Measurements from ENCODE around the gene OVOL3.

The OVOL3 gene

DNA sequence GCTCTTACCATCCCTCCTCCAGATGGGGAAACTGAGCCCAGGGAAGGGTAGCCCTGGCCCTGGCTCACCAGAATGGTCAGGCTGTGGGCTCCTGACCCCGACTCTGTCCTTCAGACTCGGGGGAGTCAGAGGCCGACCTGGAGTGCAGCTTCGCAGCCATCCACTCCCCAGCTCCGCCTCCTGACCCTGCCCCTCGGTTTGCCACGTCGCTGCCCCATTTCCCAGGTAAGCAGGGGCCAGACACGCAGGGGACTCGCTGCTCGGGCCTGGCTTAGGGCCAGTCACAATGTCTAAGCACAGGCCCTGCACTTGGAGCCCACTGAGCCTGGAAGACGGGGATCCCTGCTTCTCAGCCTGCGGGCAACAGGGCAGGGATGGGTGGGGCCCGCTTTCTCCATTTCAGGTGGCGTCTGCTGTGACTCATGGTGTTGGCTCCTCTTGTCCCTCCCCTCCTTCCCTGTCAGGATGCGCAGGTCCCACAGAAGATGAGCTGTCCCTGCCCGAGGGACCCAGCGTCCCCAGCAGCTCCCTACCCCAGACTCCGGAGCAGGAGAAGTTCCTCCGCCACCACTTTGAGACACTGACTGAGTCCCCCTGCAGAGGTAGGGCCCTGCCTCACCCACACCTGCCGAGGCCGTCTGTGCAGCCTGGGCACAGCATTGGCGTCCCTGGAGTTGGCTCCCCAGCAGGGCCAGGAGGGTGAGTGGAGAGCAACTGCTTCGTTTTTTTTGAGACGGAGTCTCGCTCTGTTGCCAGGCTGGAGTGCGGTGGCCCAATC lies 9.2 kb upstream of the OVOL3 start:
- H3K4me1 ChIP-seq (ENCODE audit: insufficient read depth, low read length), result no peaks in the 10 kb centered on the region
- H3K9me3 ChIP-seq (ENCODE audit: insufficient read depth, low read depth, low read length), result no peaks in the 10 kb centered on the region
- H3K27ac ChIP-seq (ENCODE audit: low read depth, low read length), result no peak overlapping the region
- H3K27me3 ChIP-seq (ENCODE audit: insufficient read depth, low read length), result no peaks in the 10 kb centered on the region
- WGBS, result 91% methylated on average over 27 of the region's 27 CpGs
- no peak overlapping the region for H3K4me3 ChIP-seq (ENCODE audit: low read length)
- peaks cover 90% of the 10 kb centered on the region for H3K36me3 ChIP-seq (ENCODE audit: insufficient read depth, low read length)
- no peak overlapping the region for H3K9ac ChIP-seq (ENCODE audit: low read depth, low read length)

DNA sequence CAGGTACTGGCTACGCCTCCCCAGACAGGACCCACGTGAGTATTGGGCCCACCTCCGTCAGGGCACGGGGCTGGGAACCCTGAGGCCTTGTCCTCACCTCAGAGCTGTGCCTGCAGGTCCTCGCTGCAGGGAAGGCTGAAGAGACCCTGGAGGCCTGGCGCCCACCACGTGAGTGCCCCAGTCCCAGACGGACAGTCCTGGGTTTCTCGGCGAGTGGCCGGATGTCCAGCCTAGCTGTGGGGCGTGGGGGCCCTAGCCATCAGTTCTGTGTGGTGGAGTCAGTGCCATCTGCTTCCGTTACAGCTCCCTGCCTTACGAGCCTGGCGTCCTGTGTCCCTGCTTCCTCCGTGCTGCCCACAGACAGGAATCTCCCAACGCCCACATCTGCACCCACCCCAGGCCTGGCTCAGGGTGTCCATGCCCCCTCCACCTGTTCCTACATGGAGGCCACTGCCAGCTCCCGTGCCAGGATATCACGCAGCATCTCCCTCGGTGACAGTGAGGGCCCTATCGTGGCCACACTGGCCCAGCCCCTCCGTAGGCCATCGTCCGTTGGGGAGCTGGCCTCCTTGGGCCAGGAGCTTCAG lies 7.8 kb upstream of the OVOL3 start:
- no peak overlapping the region for H3K4me3 ChIP-seq (ENCODE audit: low read length)
- H3K27me3 ChIP-seq (ENCODE audit: insufficient read depth, low read length), result no peaks in the 10 kb centered on the region
- no peak overlapping the region for H3K9ac ChIP-seq (ENCODE audit: low read depth, low read length)
- WGBS, result 95% methylated on average over 24 of the region's 24 CpGs
- peaks cover 82% of the 10 kb centered on the region for H3K36me3 ChIP-seq (ENCODE audit: insufficient read depth, low read length)
- no peaks in the 10 kb centered on the region for H3K9me3 ChIP-seq (ENCODE audit: insufficient read depth, low read depth, low read length)
- H3K4me1 ChIP-seq (ENCODE audit: insufficient read depth, low read length), result no peaks in the 10 kb centered on the region
- no peak overlapping the region for H3K27ac ChIP-seq (ENCODE audit: low read depth, low read length)

- Histone ChIP-seq H3K27me3 (ENCODE audit: insufficient read depth, low read length) (no peaks in the 10 kb centered on the region), H3K9me3 (ENCODE audit: insufficient read depth, low read depth, low read length) (no peaks in the 10 kb centered on the region), H3K36me3 (ENCODE audit: insufficient read depth, low read length) (peaks cover 76% of the 10 kb centered on the region), H3K4me1 (ENCODE audit: insufficient read depth, low read length) (no peaks in the 10 kb centered on the region), H3K9ac (ENCODE audit: low read depth, low read length) (no peak overlapping the region), H3K27ac (ENCODE audit: low read depth, low read length) (no peak overlapping the region), H3K4me3 (ENCODE audit: low read length) (no peak overlapping the region)
- WGBS, result 93% methylated on average over 12 of the region's 12 CpGs
Measured at GRCh38 chr19:36103842-36104552, 6.9 kb upstream of the OVOL3 start.

DNA sequence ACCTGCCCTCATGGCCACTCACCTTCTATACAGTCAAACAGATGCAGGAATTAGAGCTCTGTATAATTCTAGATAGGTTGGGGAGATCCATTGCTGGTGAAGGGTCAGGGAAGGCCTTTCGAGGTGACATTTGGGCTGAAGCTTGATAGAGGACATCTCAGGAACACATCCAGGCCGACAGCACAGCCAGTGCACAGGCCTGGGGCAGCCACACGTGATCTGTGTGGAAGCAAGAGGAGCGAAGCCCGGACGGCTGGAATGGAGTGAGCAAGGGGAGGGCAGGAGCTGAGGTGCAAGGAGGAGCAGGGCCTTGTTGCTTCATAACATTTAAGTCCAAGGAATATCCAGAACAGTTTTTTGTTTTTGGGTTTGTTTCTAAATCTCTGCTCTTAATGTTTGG lies 4.5 kb upstream of the OVOL3 start:
- no peaks in the 10 kb centered on the region for H3K4me1 ChIP-seq (ENCODE audit: insufficient read depth, low read length)
- H3K9me3 ChIP-seq (ENCODE audit: insufficient read depth, low read depth, low read length), result no peaks in the 10 kb centered on the region
- peaks cover 53% of the 10 kb centered on the region for H3K36me3 ChIP-seq (ENCODE audit: insufficient read depth, low read length)
- no peaks in the 10 kb centered on the region for H3K27me3 ChIP-seq (ENCODE audit: insufficient read depth, low read length)
- 95% methylated on average over 6 of the region's 6 CpGs for WGBS
- H3K4me3 ChIP-seq (ENCODE audit: low read length), result no peak overlapping the region
- no peak overlapping the region for H3K9ac ChIP-seq (ENCODE audit: low read depth, low read length)
- no peak overlapping the region for H3K27ac ChIP-seq (ENCODE audit: low read depth, low read length)

GRCh38 chr19:36106991-36107390 lies 4.0 kb upstream of the OVOL3 start:
- H3K4me1 ChIP-seq (ENCODE audit: insufficient read depth, low read length), result no peaks in the 10 kb centered on the region
- H3K4me3 ChIP-seq (ENCODE audit: low read length), result no peak overlapping the region
- H3K27ac ChIP-seq (ENCODE audit: low read depth, low read length), result no peak overlapping the region
- H3K9ac ChIP-seq (ENCODE audit: low read depth, low read length), result no peak overlapping the region
- no peaks in the 10 kb centered on the region for H3K27me3 ChIP-seq (ENCODE audit: insufficient read depth, low read length)
- H3K9me3 ChIP-seq (ENCODE audit: insufficient read depth, low read depth, low read length), result no peaks in the 10 kb centered on the region
- WGBS, result 95% methylated on average over 5 of the region's 5 CpGs
- peaks cover 50% of the 10 kb centered on the region for H3K36me3 ChIP-seq (ENCODE audit: insufficient read depth, low read length)

GRCh38 chr19:36108684-36109083 lies 2.3 kb upstream of the OVOL3 start:
- Histone ChIP-seq H3K4me3 (ENCODE audit: low read length) (no peak overlapping the region), H3K9me3 (ENCODE audit: insufficient read depth, low read depth, low read length) (no peaks in the 10 kb centered on the region), H3K27me3 (ENCODE audit: insufficient read depth, low read length) (no peaks in the 10 kb centered on the region), H3K27ac (ENCODE audit: low read depth, low read length) (no peak overlapping the region), H3K9ac (ENCODE audit: low read depth, low read length) (no peak overlapping the region), H3K4me1 (ENCODE audit: insufficient read depth, low read length) (no peaks in the 10 kb centered on the region), H3K36me3 (ENCODE audit: insufficient read depth, low read length) (peaks cover 47% of the 10 kb centered on the region)
- 99% methylated on average over 3 of the region's 3 CpGs for WGBS

- H3K4me3 ChIP-seq (ENCODE audit: low read length), result no peak overlapping the region
- no peaks in the 10 kb centered on the region for H3K9me3 ChIP-seq (ENCODE audit: insufficient read depth, low read depth, low read length)
- H3K27me3 ChIP-seq (ENCODE audit: insufficient read depth, low read length), result no peaks in the 10 kb centered on the region
- H3K9ac ChIP-seq (ENCODE audit: low read depth, low read length), result no peak overlapping the region
- H3K36me3 ChIP-seq (ENCODE audit: insufficient read depth, low read length), result peaks cover 26% of the 10 kb centered on the region
- H3K27ac ChIP-seq (ENCODE audit: low read depth, low read length), result peak overlapping the region; percentile 16; the same call in 1 of the 2 replicates
- H3K4me1 ChIP-seq (ENCODE audit: insufficient read depth, low read length), result peaks cover under 1% of the 10 kb centered on the region; the same call in 1 of the 2 replicates
- WGBS, result 60% methylated on average over 13 of the region's 13 CpGs
Measured at GRCh38 chr19:36111200-36111539, 227 bp downstream of the OVOL3 start.

GRCh38 chr19:36112678-36113077 lies 1.7 kb downstream of the OVOL3 start:
- H3K4me3 ChIP-seq (ENCODE audit: low read length), result no peak overlapping the region
- no peaks in the 10 kb centered on the region for H3K27me3 ChIP-seq (ENCODE audit: insufficient read depth, low read length)
- no peak overlapping the region for H3K27ac ChIP-seq (ENCODE audit: low read depth, low read length)
- no peak overlapping the region for H3K9ac ChIP-seq (ENCODE audit: low read depth, low read length)
- H3K36me3 ChIP-seq (ENCODE audit: insufficient read depth, low read length), result peaks cover 28% of the 10 kb centered on the region
- no peaks in the 10 kb centered on the region for H3K9me3 ChIP-seq (ENCODE audit: insufficient read depth, low read depth, low read length)
- peaks cover 3% of the 10 kb centered on the region; the same call in 1 of the 2 replicates for H3K4me1 ChIP-seq (ENCODE audit: insufficient read depth, low read length)
- 97% methylated on average over 10 of the region's 10 CpGs for WGBS

- no peaks in the 10 kb centered on the region for H3K27me3 ChIP-seq (ENCODE audit: insufficient read depth, low read length)
- peak overlapping the region; percentile 76 for H3K4me3 ChIP-seq (ENCODE audit: low read length)
- H3K9ac ChIP-seq (ENCODE audit: low read depth, low read length), result 0 out of 2 replicates have a peak overlapping the region, but pooled peaks have one; percentile 54
- peaks cover 3% of the 10 kb centered on the region; the same call in 1 of the 2 replicates for H3K4me1 ChIP-seq (ENCODE audit: insufficient read depth, low read length)
- no peak overlapping the region for H3K27ac ChIP-seq (ENCODE audit: low read depth, low read length)
- no peaks in the 10 kb centered on the region for H3K9me3 ChIP-seq (ENCODE audit: insufficient read depth, low read depth, low read length)
- H3K36me3 ChIP-seq (ENCODE audit: insufficient read depth, low read length), result peaks cover 33% of the 10 kb centered on the region
- WGBS, result 95% methylated on average over 34 of the region's 34 CpGs
Measured at GRCh38 chr19:36113425-36113824, 2.5 kb downstream of the OVOL3 start.

DNA sequence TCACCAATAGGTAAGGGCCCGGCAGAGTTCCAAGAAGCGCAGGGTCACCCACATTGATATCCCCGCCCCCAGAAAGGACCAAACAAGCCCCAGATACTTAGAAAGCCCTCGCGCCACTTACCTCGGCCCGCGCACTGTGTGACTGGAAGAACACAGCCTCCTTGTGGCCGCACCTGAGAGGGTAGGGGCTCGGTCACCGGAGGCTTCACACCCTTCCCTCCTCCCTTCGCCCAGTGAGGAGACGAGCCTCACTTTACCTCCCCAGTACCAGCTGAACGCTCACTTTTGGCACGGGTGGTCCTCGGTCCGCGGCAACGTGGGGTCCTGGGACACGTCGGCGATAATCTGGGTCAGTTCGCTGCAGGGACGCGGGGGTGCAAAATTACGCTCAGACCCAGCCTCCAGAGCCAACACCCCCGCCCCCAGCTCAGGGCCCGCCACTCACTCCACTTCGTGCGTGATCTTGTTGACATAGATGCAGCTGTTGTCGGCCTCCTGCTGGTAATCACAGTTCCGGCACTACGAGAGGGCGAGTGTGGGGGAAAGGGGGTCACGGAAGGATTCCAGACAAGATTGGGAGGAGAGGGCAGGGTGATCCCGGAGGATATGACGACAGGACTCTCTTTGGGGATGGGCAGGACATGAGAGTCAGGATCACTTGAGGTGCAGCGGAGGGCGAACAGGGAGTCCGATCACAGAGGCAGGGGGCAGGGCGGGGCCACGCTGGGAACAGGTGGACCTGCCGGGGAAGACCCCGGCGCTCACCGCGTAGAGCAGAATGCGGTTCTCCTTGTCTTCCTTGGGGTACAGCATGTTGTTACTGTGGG lies 3.2 kb downstream of the OVOL3 start:
- Histone ChIP-seq H3K9me3 (ENCODE audit: insufficient read depth, low read depth, low read length) (no peaks in the 10 kb centered on the region), H3K27ac (ENCODE audit: low read depth, low read length) (peak overlapping the region; percentile 66; the same call in 1 of the 2 replicates), H3K36me3 (ENCODE audit: insufficient read depth, low read length) (peaks cover 39% of the 10 kb centered on the region), H3K4me1 (ENCODE audit: insufficient read depth, low read length) (peaks cover 3% of the 10 kb centered on the region; the same call in 1 of the 2 replicates), H3K9ac (ENCODE audit: low read depth, low read length) (peak overlapping the region; percentile 54), H3K4me3 (ENCODE audit: low read length) (peak overlapping the region; percentile 76), H3K27me3 (ENCODE audit: insufficient read depth, low read length) (no peaks in the 10 kb centered on the region)
- 13% methylated on average over 48 of the region's 48 CpGs for WGBS
